ENCODE data around the gene HSPA12A.

DNA sequence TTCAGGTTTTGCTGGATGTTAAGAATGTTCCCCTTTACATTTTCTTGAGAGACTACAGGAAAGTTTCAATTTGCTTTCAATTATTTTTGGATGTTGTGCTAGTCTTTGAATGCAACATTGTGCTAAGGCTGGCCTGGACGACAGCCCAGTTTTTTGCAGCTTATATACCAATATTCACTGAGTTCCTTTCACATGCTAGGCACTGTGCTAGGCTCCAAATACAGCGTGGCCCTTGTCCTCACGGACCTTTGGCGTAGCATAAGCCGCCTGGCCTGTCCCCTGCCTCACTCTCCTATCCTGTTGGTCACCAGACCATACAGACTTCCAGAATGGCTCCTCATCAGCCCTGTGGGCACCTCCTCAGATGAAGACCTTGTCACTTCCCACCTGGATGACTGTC is 19.5 kb upstream of the HSPA12A start:
- TF ChIP-seq YY1 (IDR thresholded peaks at IDR 0.05; ENCODE audit: insufficient read depth, insufficient read length) (no peak), ZNF274 (IDR thresholded peaks at IDR 0.05; ENCODE audit: low read depth, low read length) (no peak)

Measured in NT2/D1 (cell line).